Stimulated activated CD4-positive, alpha-beta T cell treated with anti-CD3 and anti-CD28 coated beads, Interleukin-15, amount 100 ng/mL, for 24 hours (primary cell): Measurements from ENCODE around the gene FANCI.

ENCODE experiments used
- DNase-seq: peaks from one replicate; pipeline ENCODE4 v3.0.0-alpha.2; 2020

FANCI gene

DNA sequence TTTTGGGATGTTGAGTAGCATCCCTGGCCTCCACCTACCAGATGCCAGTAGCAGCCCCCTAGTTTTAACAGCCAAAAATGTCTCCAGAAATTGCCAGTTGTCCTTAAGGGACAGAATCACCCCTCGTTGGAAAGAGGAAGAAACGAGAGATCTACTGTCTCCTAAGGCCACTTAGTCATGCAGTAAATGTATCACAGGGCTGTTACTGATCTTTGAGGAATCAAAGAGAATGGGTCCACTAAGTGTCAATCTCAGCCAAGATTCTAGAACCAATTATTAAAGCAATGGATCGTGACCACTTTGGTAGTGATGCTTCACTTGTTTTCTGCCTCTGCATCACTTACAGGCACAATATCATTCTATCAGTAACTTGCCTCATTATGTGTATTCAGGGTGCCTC lies 64.5 kb downstream of the FANCI start:
- DNase-seq = no peak

DNA sequence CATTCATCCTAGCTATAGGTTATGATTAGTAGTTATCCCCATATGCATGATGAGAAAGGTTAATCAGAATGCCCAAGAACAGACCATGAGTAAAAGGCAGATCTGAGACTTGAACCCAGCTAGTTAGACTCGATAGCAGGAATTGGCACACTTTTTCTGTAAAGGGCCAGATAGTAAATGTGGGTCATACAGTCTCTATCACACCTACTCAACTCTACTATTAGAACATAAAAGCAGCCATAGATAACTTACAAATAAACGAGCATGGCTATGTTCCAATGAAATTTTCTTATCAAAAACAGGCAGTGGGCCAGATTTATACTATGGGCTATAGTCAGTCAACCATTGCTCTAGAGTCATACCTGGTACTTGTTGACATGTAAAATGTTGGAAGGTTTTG lies 66.2 kb downstream of the FANCI start:
- DNase-seq = no peak

DNA sequence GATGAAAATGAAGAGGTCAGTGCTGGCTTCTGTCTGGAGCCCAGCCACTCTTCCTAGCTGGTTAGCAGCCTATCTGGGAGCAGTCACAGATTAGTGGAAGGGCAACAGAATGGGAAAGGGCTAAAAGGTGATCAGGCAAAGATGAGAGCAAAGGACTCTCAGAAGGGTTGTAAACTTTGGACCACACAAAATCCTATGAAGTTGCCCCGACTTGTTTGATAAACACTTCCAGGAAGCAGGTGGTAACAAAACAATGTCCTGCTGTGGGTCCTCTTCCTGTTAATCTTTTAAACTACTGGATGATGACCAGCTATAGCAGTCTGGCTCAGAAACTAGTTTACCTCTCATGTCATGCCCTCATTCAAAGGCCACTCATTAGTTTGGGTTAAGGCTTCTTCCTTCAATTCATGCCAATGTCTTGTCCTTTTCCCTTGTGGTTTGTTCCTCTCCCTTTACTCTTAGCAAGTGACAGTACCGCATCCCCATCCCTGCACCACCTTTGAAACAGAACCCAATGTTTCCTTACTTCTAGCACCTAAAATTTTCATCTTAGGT lies 71.7 kb downstream of the FANCI start:
- no peak for DNase-seq

- no peak for DNase-seq
These were observed 72.7 kb downstream of the FANCI start for GRCh38 chr15:89316504-89316903.

- DNase-seq = no peak
These were observed 73.5 kb downstream of the FANCI start for GRCh38 chr15:89317186-89317720.

DNA sequence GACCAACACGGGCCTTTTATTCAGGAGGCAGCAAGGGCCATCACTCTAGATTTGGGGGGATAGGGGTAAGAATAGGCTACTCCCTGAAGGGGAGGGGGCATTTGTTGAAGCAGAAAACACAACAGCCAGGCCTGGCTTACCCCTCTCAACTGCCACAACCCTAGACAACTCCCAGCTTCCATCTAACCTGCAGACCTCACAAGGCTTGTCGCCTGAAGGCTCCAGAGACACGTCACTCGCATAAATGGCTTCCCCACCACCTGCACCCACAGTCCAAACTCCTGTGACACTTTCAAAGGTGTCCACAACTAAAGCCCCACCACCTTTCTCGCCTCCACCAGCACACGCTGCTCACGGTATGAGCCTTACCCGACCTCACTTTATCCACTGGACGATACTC lies 75.9 kb downstream of the FANCI start:
- DNase-seq = no peak

- DNase-seq = no peak
These were observed 76.4 kb downstream of the FANCI start for GRCh38 chr15:89320200-89320599.

- no peak for DNase-seq
These were observed 78.0 kb downstream of the FANCI start for GRCh38 chr15:89321521-89322410.

- DNase-seq = no peak
These were observed 79.0 kb downstream of the FANCI start for GRCh38 chr15:89322822-89323221.

GRCh38 chr15:89323825-89324224 lies 80.0 kb downstream of the FANCI start:
- no peak for DNase-seq

GRCh38 chr15:89325039-89325803 lies 81.4 kb downstream of the FANCI start:
- DNase-seq = no peak

DNA sequence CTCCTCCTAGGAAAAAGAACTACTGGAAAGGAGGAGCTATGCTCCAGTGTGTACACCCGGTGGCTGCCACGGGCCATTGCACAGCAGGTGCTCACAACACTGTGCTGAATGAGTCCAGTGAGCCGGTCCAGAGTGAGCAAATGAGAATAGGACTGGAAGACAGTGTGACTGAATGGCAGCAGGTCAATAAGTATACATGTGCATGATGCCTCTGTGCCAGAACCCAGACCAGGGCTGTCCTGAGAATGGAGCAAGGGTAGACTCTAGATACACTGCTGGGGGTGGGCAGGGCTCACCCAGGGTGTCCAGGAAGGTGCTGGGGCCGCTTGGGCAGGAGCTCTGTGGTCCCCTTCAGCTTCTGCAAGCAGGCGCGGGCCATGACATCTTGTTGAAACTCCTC lies 82.5 kb downstream of the FANCI start:
- DNase-seq = no peak

DNA sequence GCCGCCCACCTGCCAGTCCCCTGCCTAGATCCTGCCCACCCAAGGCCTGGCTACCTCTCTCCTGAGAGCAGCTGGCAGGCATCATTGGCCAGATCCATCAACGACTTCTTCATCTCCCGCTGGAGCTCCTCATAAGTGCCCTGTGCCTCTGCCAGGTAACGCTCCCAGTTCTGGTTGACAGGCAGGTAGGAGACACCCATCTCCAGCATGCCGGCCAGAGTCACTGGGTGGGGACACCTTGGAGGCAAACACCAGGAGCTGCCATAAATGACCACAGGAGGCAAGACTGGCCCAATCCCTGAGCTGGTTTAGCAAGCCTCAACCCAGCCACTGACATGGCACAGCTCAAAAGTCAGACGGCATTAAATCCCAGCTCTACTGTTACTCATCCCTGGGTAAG lies 83.3 kb downstream of the FANCI start:
- DNase-seq = no peak

DNA sequence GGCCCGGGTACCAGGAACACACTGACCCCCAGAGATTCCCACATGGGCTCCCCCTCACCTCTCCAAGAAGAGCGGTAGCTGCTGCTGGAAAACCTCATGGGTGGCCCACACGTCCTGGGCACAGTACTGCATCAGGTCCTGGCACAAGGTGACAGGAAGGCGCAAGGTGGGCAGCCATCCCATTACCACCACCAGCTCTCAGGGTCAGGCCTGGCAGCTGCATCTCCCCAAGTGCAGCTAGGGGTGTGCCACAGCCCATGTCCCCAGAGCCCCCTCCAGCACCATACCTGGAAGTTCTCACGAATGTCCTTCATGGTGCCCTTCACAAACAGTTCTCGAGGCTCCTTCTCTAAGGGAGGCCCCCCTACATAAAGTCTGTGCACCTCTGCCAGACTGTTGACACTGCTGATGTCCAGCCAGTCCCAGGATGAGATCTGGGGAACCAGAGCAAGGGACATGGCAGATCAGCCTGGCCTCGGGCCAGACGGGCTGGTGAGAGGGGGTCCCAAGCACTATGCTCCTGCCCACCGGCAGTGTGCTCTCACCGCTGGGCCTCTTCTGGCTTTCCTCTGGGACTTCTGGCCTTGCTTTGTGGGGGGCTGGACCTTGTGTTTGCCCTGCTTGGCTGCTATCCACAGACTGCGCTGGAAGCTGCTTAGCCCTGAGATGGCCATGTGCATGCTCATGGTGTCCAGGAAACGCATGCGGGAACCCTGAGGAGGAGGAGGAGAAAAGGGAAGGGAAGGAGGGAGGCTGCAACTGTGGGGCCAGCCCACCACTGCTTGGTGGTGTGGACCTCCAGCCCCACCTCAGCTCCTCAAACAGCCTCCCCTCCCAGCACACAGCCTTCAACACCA lies 84.8 kb downstream of the FANCI start:
- no peak for DNase-seq

DNA sequence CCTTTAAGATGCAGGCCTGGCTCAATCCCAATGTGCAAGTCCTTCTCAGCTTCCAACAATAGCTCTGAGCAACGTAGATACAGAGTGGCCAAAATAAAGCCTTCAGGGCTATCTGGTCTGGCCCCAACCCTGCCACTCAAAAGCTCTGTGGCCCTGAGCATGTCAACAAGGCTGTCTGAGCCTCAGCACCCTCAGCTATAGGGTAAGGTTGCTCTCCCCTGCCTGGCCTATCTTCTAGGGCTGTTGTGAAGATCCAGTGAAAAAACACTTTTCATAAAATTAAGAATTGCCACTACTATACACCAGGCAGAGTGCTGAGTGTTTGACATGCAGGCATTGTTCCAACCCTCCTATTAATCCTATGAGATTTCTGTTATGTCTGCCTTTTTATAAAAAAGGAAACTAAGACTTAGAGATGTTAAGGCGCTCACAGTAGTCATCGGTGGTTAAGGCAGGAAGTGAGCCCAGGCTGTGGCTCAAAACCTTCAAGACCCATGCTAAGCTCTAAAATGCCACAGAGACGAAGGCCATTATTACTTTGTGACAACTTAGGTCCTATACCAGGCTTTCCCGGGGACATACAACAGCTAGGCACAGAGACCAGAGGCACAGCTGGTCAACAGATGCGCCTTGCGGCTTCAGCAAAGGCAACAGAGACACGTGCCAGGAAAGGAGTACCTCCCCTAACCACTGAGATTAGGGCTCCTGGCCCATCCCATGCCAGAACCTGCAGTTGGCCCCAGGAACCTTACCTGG lies 85.7 kb downstream of the FANCI start:
- DNase-seq = no peak

GRCh38 chr15:89330119-89330518 lies 86.3 kb downstream of the FANCI start:
- no peak for DNase-seq

DNA sequence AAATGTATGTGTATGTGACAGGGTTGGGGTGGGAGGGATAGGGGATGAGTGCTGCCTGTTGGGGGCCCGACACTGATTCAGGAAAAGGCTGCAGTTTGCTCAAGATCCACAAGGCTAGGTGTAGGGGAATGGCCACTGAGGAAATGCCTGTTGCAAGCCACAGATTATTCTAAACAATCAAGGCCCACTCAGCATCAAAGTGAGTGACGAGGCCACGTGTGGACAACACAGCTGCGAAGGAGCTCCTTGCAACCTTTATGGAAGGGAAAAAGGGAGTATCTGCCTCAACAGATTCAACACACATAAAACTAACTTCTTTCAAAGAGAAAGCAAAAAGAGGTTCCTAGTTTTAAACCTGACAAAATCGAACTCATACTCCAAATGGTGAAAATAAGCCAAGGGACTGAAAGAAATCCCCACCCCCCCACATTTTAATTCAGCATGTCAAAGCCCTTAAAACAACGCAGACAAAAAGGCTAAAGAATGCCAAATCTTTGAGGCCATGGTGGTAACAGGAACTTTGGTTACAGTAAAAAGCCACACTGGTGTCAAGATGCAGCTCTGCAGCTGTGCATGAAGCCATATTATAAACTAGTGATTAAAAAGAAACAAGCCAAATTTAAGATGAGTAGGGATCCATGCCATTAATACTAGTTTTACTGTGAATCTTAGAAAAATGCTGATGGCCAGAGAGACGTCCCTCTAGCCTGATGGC lies 87.3 kb downstream of the FANCI start:
- no peak for DNase-seq

GRCh38 chr15:89332446-89332845 lies 88.7 kb downstream of the FANCI start:
- no peak for DNase-seq

DNA sequence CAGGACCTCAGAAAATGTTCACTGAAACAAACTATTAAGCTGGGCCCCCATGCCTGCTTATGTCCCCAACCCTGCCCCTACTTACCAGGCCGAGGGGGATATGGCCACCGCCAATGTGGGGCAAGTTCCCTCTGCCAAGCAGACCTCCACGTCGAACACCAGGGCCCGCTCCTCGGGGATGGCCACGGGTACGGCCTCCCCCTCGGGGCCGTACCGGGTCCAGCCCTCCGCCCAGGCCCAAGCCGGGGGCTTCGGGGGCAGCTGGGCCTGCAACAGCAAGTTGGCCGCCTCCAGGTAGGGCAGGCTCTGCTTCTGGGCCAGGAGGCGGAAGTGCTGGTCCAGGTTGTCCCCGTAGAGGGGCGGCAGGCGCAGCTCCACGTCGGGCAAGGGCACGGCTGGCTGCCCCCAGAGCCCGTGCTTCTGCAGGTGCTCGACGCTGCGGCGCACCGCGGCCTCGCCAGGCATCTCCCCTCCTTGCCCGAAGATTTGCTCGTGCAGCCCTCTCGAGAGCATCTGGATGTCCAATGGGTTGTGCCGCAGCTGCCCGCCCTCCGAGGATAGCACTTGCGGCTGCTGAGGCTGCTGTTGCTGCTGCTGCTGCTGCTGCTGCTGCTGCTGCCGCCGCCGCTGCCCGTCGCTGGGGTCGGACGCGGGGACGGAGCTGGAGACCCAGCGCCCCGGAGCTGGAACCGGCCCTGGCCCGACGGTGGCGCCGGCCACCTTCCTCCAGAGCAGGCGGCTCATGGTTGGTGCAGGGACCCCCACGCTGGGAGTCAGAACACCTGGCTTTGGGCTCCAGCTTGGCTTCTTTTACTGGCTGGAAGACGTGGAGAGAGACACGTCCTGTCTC lies 89.5 kb downstream of the FANCI start:
- no peak for DNase-seq

DNA sequence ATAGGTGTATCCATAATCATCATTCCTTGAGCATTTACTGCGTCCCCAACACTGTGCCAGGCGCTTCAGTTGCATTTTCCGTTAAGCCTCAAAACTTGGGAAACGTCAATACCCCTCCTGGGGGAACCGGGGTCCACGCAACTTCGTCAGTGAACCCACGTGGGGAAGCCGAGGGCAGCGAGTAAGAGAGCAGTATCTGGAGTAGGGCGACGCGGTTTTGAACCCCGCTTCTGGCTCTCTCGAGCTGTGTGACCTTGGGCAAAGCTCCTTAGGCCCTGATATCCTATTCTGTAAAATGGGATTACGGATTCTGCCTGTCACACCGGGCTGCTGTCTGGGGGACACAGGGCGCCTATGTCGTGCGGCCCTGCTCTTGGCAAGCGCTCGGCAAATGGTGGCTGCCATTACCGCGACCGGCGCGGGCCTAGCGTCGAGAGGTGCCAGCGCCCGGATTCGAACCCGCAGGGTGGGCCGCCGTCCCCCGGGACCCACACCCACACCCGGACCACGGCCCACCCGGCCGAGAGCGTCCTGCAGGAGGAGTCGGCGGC lies 90.3 kb downstream of the FANCI start:
- peak; percentile 71 for DNase-seq
